Ascending aorta (tissue), 2 donors: ENCODE data around the gene TGIF2. TPM values are rescaled to one million over a fixed set of nuclear protein-coding genes. Genes with fewer than 3 reads are reported as not detected.
"Not testable (repeated sequence)": the region's sequence is repeated elsewhere in the genome, so short reads cannot be mapped to it uniquely, and the experiment has no call there.

Experiments used
- DNase-seq, 2 donors: peaks; one replicate each; pipeline ENCODE4 v3.0.0-alpha.2; 2019; ENCODE audit warnings: low spot score in 2 of 2
- H3K27ac ChIP-seq, 2 donors: fragments of 200-600 bp; sonication (generic); one replicate each; pipeline ENCODE4 v1.5.1; 2016 to 2017; ENCODE audit warnings: mild to moderate bottlenecking in 1 of 2
- H3K27me3 ChIP-seq: fragments of 200-600 bp; sonication (generic); one replicate; pipeline ENCODE4 v1.5.1; 2017
- H3K36me3 ChIP-seq, 2 donors: fragments of 200-600 bp; sonication (generic); one replicate each; pipeline ENCODE4 v1.5.1; 2016
- H3K4me1 ChIP-seq, 2 donors: fragments of 200-600 bp; sonication (generic); one replicate each; pipeline ENCODE4 v1.5.1; 2016 to 2017; ENCODE audit warnings: mild to moderate bottlenecking in 1 of 2
- H3K4me3 ChIP-seq, 2 donors: fragments of 200-600 bp; sonication (generic); one replicate each; pipeline ENCODE4 v1.5.1; 2016 to 2017; ENCODE audit warnings: mild to moderate bottlenecking in 1 of 2
- H3K9me3 ChIP-seq, 2 donors: fragments of 200-600 bp; sonication (generic); one replicate each; pipeline ENCODE4 v1.5.1; 2016
- intact Hi-C: fragments of 100-400 bp; cut with DNase I; formaldehyde crosslinking; loops from one replicate; pipeline ENCODE4 v1.15.1; 2023
- total RNA-seq: library from RNA; depleted of rRNA; stranded (reverse); fragments of >200 nt; gene quantifications from one replicate; pipeline ENCODE4 v1.1.0, GENCODE V29; 2016
- TF ChIP-seq, protein P1 (sequence below), 3 experiments: fragments of 200-600 bp in 2 of 3; fragments of 450-650 bp in 1 of 3; sonication (generic) in 2 of 3; IDR thresholded peaks; one replicate each; pipeline ENCODE4 v1.5.1; 2016 to 2019; ENCODE audit warnings: antibody characterized with exemption in 3 of 3, mild to moderate bottlenecking in 1 of 3, moderate library complexity in 1 of 3

The TGIF2 gene
- total RNA-seq, 1 donor from 2014 or later, result 29.8 TPM

DNA sequence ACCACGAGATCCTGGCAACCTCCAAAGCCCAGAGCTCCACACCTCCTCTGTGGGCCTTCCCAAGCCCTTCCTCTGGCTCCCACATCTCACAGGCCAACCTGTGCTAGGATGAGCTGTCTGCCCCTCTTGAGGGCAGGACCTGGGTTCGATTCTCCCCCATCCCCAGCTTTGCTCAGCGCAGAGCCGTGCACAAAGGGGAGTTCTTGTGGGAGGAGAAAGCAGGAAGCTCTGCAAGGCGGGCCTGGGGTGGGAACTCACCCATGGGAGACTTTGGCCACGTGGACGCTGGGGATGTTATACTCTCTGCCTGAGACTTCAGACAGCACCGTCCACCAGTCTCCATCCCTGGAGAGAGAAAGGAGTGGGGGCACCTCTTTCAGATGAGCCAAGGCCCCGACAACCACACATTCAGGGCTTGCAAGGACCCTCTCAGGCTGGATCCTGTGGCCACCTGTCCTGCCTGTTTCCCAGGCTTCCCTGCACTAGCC is 59.9 kb downstream of the TGIF2 start:
- DNase-seq, result no peak
- intact Hi-C loops, result no loop called here
- Histone ChIP-seq H3K36me3 (no peaks in the 10 kb centered on the region), H3K4me1 (no peaks in the 10 kb centered on the region), H3K27ac (no peak overlapping the region), H3K27me3 (no peaks in the 10 kb centered on the region), H3K9me3 (no peaks in the 10 kb centered on the region), H3K4me3 (no peak overlapping the region)
- TF ChIP-seq, protein P1, sequence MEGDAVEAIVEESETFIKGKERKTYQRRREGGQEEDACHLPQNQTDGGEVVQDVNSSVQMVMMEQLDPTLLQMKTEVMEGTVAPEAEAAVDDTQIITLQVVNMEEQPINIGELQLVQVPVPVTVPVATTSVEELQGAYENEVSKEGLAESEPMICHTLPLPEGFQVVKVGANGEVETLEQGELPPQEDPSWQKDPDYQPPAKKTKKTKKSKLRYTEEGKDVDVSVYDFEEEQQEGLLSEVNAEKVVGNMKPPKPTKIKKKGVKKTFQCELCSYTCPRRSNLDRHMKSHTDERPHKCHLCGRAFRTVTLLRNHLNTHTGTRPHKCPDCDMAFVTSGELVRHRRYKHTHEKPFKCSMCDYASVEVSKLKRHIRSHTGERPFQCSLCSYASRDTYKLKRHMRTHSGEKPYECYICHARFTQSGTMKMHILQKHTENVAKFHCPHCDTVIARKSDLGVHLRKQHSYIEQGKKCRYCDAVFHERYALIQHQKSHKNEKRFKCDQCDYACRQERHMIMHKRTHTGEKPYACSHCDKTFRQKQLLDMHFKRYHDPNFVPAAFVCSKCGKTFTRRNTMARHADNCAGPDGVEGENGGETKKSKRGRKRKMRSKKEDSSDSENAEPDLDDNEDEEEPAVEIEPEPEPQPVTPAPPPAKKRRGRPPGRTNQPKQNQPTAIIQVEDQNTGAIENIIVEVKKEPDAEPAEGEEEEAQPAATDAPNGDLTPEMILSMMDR (IDR thresholded peaks at IDR 0.05), result no peak

DNA sequence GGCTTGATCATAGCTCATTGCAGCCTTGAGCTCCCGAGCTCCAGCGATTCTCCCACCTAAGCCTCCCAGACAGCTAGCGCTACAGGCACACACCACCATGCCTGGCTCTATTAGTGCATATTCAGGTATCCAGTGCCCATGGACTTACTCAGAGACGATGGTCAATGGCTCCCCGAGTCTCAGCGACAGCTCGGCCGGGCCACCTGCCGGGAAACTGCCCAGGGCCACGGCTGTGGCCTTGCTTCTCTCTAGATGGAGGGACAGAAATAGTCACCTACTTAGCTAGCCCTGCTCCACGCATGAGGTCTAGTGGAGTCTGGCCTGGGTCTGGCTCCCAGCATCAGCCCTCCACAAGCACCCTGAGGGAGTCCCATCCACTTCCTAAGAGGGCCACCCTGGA is 60.9 kb downstream of the TGIF2 start:
- intact Hi-C loops, result no loop called here

DNA sequence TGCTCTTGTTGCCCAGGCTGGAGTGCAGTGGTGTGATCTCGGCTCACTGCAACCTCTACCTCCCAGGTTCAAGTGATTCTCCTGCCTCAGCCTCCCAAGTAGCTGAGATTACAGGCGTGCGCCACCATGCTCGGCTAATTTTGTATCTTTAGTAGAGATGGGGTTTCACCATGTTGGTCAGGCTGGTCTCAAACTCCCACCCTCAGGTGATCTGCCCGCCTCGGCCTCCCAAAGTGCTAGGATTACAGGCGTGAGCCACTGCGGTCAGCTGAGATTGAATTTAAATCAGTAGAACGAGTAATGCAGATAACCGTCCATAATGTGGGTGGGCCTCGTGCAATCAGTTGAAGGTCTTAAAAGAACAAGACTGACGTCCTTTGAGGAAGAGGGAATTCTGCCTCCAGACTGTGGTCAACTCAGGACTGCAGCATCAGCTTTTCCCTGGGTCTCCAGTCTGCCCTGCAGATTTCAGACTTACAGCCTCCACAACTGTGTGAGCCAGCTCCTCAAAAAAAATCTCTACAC is 65.5 kb downstream of the TGIF2 start:
- intact Hi-C loops, H3K4me3 ChIP-seq, DNase-seq, H3K9me3 ChIP-seq, H3K27ac ChIP-seq, H3K36me3 ChIP-seq, H3K27me3 ChIP-seq, H3K4me1 ChIP-seq: not testable (repeated sequence)

More for the DNA sequence above, 60.9 kb downstream of the TGIF2 start:
- no peaks in the 10 kb centered on the region for H3K27me3 ChIP-seq
- no peak overlapping the region for H3K4me3 ChIP-seq
- no peak overlapping the region for H3K27ac ChIP-seq
- DNase-seq, result no peak
- TF ChIP-seq, protein P1 (IDR thresholded peaks at IDR 0.05), result no peak
- H3K36me3 ChIP-seq, result no peaks in the 10 kb centered on the region
- H3K9me3 ChIP-seq, result no peaks in the 10 kb centered on the region
- no peaks in the 10 kb centered on the region for H3K4me1 ChIP-seq

DNA sequence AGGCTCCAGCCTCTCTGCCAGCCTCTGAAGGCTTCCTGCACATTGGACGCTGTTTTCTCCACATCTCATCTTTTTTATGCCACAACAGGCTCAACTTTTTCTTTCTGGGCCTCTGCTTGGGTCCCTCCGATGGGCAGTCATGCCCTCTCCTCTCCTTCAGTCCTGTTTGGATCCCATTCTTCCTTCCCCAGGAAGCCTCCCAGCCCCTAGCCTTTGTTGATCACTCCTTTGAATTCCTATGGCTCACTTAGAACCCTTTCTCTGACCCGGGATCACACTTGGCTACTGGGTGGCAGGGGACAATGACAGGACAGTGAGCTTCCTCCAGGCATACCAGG is 68.1 kb downstream of the TGIF2 start:
- no peak for DNase-seq
- TF ChIP-seq, protein P1 (IDR thresholded peaks at IDR 0.05), result no peak
- H3K9me3 ChIP-seq, result no peaks in the 10 kb centered on the region

DNA sequence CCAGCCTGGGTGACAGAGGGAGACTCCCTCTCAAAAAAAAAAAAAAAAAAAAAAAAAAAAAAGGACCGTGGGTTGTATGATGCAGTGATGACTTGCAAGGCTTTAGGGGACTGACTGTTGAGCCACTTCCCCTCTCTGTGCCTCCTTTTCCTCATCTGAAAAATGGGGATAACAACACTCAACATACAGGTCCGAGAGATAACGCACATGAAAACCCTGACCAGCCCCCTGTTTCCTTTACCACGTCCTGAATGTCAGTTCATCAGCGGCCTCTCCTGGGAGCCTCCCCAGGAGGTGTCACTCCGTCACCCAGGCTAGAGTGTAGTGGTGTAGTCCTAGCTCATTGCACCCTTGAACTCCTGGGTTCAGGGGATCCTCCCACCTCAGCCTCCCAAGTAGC is 68.7 kb downstream of the TGIF2 start:
- Histone ChIP-seq H3K9me3 (no peaks in the 10 kb centered on the region), H3K27me3 (no peaks in the 10 kb centered on the region), H3K36me3 (no peaks in the 10 kb centered on the region), H3K4me1 (no peaks in the 10 kb centered on the region), H3K4me3 (no peak overlapping the region), H3K27ac (no peak overlapping the region)
- intact Hi-C loops, result no loop called here
- TF ChIP-seq, protein P1 (IDR thresholded peaks at IDR 0.05), result no peak
- no peak for DNase-seq

More for the DNA sequence above, 68.1 kb downstream of the TGIF2 start:
- intact Hi-C loops, result no loop called here
- Histone ChIP-seq H3K36me3 (no peaks in the 10 kb centered on the region), H3K4me3 (no peak overlapping the region), H3K4me1 (no peaks in the 10 kb centered on the region), H3K27me3 (no peaks in the 10 kb centered on the region), H3K27ac (no peak overlapping the region)

Other genes with a start within 250 kb of the TGIF2 start
- gene MYL9, start 32.1 kb upstream of the TGIF2 start, total RNA-seq, result 717 TPM
- gene RAB5IF, start 32.2 kb downstream of the TGIF2 start, total RNA-seq, result 28.4 TPM
- not detected for gene SLA2, start 72.6 kb downstream of the TGIF2 start, total RNA-seq
- 36.9 TPM for gene NDRG3, start 172.5 kb downstream of the TGIF2 start, total RNA-seq
- gene DSN1, start 200.2 kb downstream of the TGIF2 start, total RNA-seq, result 26.9 TPM